SK-N-MC (cell line): ENCODE data around the gene SMG6.
"Not testable (repeated sequence)": the region's sequence is repeated elsewhere in the genome, so short reads cannot be mapped to it uniquely, and the experiment has no call there.

Source experiments
- DNase-seq: peaks from one replicate; pipeline ENCODE4 v3.0.0-alpha.2; 2011; ENCODE audit warnings: low read depth, low spot score
- H3K27ac ChIP-seq: fragments of 200-600 bp; sonication (generic); 2 replicates; pipeline ENCODE4 v1.5.1; 2016; ENCODE audit warnings: mixed run types
- H3K36me3 ChIP-seq: fragments of 200-600 bp; sonication (generic); 2 replicates; pipeline ENCODE4 v1.6.1; 2017; ENCODE audit warnings: antibody characterized with exemption, low read length, mixed read lengths; ENCODE audit not compliant: insufficient read depth
- H3K4me3 ChIP-seq: fragments of 200-600 bp; sonication (generic); 2 replicates; pipeline ENCODE4 v1.5.1; 2016
- H3K9ac ChIP-seq: fragments of 200-600 bp; sonication (generic); 2 replicates; pipeline ENCODE4 v1.8.0; 2017; ENCODE audit warnings: mixed run types, mixed read lengths; ENCODE audit not compliant: insufficient read length
- H3K9me3 ChIP-seq: fragments of 200-600 bp; sonication (generic); 2 replicates; pipeline ENCODE4 v1.6.1; 2017; ENCODE audit warnings: low read depth, mild to moderate bottlenecking, antibody characterized with exemption, low read length, moderate library complexity, mixed read lengths
- EZH2 ChIP-seq: fragments of 200-600 bp; sonication (generic); IDR thresholded peaks from one replicate; pipeline ENCODE4 v1.6.1; 2017; ENCODE audit warnings: antibody characterized with exemption
- FOXP2 ChIP-seq: optimal IDR thresholded peaks from 2 replicates; pipeline ENCODE3; 2011; ENCODE audit warnings: mild to moderate bottlenecking, moderate library complexity; ENCODE audit not compliant: insufficient read depth; ENCODE audit errors: extremely low read length, control extremely low read depth
- POLR2AphosphoS5 ChIP-seq: IDR thresholded peaks from 2 replicates; pipeline ENCODE4 v1.6.1; 2012; ENCODE audit warnings: mild to moderate bottlenecking, low read depth, low read length, borderline replicate concordance

Gene SMG6

DNA sequence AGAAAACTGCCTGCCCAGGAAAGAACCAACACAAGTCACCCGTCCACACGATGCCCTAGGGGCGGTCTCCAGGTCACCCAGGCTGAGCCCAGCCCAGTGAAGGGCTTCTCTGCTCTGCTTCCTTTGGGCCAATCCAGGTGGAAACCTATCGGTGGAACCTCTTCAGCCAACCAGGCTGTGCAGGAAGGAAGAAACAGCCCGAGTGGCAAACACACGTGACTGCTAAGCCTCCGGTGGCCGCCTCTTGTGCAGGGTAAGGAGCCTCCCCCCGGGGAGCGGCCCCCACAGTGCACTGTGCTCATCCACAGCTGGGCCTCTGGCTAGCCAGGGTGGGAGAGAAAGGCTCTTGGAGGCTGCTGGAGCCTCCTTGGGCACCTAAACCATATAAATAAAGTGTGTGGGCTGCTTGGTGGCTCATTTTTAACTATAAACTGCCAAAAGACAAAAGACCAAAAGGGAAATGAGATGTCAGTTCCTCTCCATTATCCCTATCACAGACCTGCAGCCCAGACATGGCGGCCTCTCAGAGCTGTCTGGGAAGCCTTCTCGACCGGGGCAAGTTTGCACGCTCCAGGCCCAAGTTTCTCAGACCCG lies 280.8 kb downstream of the SMG6 start:
- no peak overlapping the region for H3K4me3 ChIP-seq
- H3K36me3 ChIP-seq, result no peaks in the 10 kb centered on the region
- TF ChIP-seq EZH2, result no peak
- TF ChIP-seq POLR2AphosphoS5, result no peak
- TF ChIP-seq FOXP2, result no peak
- no peak overlapping the region for H3K27ac ChIP-seq
- no peak for DNase-seq
- no peak overlapping the region for H3K9ac ChIP-seq
- no peaks in the 10 kb centered on the region for H3K9me3 ChIP-seq

DNA sequence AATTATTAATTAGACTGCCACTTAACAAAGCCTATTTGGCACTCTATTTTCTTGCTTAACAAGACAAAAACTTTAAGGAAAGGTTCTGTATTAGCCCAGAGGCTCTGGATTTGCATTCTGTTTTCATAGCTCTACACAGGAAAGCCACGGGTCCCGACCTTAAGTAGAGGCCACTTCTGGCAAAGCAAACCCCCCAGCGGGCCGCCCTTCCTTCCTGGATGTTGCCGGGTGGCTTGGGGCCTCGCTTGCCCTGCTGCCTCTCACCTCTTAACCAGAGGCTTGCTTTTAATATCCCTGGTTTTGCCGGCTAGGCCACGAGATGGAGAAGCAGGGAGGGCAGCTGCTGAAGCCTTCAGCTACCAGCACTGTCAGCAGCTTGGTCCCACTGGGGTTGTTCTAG lies 282.9 kb downstream of the SMG6 start:
- H3K9me3 ChIP-seq, result no peaks in the 10 kb centered on the region
- H3K36me3 ChIP-seq, result no peaks in the 10 kb centered on the region
- H3K27ac ChIP-seq, result no peak overlapping the region
- H3K9ac ChIP-seq, result no peak overlapping the region
- no peak overlapping the region for H3K4me3 ChIP-seq
- no peak for DNase-seq
- no peak for TF ChIP-seq EZH2
- no peak for TF ChIP-seq FOXP2
- no peak for TF ChIP-seq POLR2AphosphoS5

DNA sequence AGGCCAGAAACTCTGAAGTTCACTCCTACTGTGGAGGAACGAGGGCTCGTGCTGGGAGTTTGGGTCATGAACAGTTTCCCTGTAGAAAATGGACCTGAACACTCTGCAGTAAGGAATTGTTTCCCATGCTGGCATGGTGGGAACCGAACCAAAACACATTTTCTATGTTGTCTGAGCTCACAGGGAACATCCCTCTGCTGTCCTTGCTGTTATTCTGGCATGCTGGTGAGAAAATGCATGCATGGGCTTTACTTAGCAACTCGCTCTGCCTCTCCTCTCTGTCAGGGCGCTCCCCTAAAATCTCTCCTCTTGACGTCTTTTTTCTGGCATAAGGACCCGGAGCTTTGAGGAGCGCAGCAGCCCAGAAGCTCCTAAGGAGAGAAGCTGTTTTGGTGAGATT lies 283.9 kb downstream of the SMG6 start:
- no peak for DNase-seq
- TF ChIP-seq EZH2 (no peak), POLR2AphosphoS5 (no peak), FOXP2 (no peak)
- Histone ChIP-seq H3K9me3 (no peaks in the 10 kb centered on the region), H3K9ac (no peak overlapping the region), H3K27ac (no peak overlapping the region), H3K4me3 (no peak overlapping the region), H3K36me3 (no peaks in the 10 kb centered on the region)

DNA sequence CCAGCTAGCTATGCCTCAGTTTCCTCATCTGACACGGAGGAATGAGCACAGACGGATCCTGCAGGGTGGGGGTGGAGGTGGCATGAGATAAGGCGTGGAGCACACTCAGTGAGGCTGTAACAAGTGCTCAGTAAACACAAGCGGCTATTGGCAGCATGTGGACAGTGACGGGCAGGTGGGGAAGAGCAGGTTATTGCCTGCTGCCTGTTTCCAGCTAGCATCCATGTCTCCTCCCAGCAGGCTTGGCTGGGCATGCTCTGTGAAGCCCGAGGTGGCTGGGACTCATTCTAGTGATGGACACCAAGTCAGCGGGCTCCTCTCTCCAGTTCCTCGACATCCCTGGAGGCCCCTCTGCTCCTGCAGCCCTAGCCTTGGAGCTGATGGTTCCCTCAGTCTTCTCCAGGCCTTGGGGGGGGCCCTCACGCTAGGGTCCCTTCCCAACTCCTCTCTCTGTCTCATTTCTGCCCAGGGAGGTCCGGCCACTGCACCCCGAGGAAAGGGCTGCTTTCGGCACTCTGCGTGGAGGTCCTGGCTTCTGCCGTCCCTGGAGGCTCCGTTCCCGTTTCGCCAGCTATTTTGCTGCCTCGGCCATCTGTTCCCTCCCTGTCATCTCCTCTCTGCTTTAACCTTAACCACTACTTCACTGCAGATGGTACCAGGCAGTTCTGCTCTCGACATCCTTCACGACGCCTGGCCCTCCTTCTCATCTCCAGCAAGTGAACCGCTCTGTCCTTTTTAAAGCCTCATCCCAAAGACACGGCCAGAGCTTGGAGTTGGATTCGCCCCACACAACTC lies 284.7 kb downstream of the SMG6 start:
- DNase-seq, result no peak
- H3K36me3 ChIP-seq, result no peaks in the 10 kb centered on the region
- no peak overlapping the region for H3K4me3 ChIP-seq
- no peak overlapping the region for H3K9ac ChIP-seq
- no peak overlapping the region for H3K27ac ChIP-seq
- TF ChIP-seq FOXP2 (no peak), EZH2 (no peak), POLR2AphosphoS5 (no peak)
- no peaks in the 10 kb centered on the region for H3K9me3 ChIP-seq

DNA sequence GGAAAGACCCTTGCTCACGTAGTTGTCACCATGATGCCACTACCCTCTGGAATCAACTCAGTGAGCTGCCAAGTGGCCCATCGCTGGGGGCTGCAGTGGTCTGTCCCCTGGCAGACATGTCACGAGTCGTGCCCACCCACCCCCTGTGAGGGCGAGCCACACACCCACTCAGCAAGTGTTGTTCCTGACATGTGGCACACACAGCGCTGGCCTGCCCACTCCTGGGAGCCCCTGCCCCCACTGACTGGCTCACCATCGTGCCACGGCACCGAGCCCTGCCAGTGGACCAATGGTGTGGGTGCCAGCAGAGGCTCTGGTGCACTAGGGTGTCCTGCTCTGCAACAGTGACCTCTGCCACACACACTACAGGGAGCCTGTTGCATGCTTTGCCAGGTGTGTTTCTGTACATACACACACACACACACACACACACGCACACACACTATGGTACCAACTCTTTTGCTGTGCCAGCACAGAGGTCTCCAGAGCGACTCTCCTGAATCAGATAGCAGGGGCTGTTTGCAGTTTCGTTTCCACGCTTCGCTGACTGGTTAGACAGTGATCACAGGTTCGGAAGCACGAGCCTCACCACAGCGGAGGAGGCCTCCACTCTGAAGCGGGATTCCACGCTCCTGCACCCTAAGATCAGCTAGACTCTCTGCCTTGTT lies 286.2 kb downstream of the SMG6 start:
- H3K4me3 ChIP-seq, result no peak overlapping the region
- H3K27ac ChIP-seq, result no peak overlapping the region
- TF ChIP-seq POLR2AphosphoS5, result no peak
- DNase-seq, result no peak
- no peaks in the 10 kb centered on the region for H3K9me3 ChIP-seq
- H3K9ac ChIP-seq, result no peak overlapping the region
- H3K36me3 ChIP-seq, result no peaks in the 10 kb centered on the region

DNA sequence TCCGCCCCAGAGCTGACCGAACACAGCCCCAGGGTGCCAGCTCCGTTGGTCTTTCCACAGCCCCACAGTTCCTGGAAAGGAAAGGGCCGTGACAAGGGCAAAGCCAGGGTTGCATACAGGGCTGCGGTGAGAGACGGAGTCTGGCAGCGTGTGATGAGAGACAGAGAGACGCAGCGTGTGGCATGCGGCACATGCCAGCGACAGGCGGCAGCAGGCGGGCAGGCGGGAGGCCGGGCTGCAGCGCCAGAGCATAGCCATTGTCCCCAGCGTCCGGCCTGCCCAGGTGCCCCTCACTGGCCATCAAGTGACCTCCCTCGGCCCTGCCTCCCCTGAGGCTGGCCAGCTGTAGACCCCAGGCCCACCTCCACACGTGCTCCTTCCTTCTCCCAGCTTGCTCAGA lies 287.1 kb downstream of the SMG6 start:
- TF ChIP-seq POLR2AphosphoS5 (no peak), EZH2 (no peak), FOXP2 (no peak)
- Histone ChIP-seq H3K9ac (no peak overlapping the region), H3K27ac (no peak overlapping the region), H3K36me3 (no peaks in the 10 kb centered on the region), H3K9me3 (no peaks in the 10 kb centered on the region), H3K4me3 (no peak overlapping the region)
- no peak for DNase-seq

DNA sequence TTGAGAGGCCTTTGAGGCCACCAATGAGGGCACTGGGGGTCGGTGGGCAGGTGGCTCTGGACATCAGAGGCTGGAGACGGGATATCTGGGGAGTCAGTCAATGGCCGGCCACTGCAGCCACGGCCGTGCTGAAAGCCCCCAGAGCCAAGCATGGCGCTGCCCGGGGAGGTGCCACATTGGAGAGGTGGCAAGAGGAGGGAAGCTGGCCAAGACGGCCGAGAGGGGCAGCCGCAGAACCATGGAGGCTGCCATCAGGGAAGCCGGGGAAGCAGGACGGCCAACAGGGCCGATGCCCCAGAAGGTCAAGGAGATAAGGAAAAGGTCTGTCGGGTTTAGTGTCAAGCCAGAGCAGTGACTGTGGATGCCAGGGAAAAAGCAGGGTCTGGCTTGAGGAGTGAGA lies 288.3 kb downstream of the SMG6 start:
- TF ChIP-seq POLR2AphosphoS5 (no peak), EZH2 (no peak), FOXP2 (no peak)
- Histone ChIP-seq H3K9ac (no peak overlapping the region), H3K9me3 (no peaks in the 10 kb centered on the region), H3K27ac (no peak overlapping the region), H3K36me3 (no peaks in the 10 kb centered on the region), H3K4me3 (no peak overlapping the region)
- no peak for DNase-seq

DNA sequence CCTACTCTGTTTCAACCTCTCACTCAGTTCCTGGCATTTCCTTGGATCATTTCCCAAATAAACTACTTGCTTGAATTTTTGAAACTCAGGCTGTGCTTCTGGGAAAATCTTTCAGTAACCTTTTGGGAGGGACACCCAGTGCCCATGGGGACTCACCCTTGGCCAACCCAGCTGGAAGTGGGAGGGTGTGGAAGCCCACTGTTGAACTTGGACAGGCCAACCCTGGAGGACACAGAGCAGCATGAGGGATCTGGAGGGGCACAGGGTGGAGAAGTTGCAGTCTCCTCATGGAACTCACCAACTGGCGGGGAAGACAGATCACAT lies 289.6 kb downstream of the SMG6 start:
- H3K27ac ChIP-seq, result no peak overlapping the region
- TF ChIP-seq POLR2AphosphoS5 (no peak), FOXP2 (no peak), EZH2 (no peak)
- no peaks in the 10 kb centered on the region for H3K36me3 ChIP-seq
- no peak overlapping the region for H3K9ac ChIP-seq
- no peaks in the 10 kb centered on the region for H3K9me3 ChIP-seq
- no peak overlapping the region for H3K4me3 ChIP-seq
- no peak for DNase-seq

DNA sequence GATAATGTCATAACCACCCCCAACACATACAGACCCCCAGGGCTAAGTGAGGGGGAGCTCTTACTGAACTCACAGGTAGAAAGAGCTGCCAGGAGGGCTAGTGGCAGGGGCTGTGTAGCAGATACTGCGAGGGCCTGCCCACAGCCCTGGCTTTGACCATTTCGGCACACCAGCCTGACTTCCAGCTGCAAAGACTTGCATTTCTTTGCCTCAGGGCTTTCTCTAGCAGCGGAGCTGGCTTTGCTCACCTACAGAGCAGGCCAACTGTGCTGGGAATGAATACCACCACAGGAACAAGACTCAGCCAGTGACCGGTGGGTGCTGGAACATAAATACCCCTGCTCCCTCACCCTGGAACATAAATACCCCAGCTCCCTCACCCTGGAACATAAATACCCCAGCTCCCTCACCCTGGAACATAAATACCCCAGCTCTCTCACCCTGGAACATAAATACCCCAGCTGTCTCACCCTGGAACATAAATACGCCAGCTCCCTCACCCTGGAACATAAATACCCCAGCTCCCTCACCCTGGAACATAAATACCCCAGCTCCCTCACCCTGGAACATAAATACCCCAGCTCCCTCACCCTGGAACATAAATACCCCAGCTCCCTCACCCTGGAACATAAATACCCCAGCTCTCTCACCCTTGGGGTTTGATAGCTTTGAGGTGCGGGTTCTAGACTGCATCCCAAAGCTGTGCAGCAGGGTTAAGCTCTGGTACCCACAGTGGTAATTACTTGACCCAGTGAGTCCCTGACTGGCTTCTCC lies 290.2 kb downstream of the SMG6 start:
- not testable (repeated sequence) for H3K4me3 ChIP-seq, H3K36me3 ChIP-seq, H3K9me3 ChIP-seq, DNase-seq, H3K27ac ChIP-seq, H3K9ac ChIP-seq
